Fibroblast of mammary gland (primary cell): ENCODE measurements around the gene RAC3.

Experiments used
- DNase-seq: peaks from one replicate; pipeline ENCODE4 v3.0.0-alpha.2; 2010; ENCODE audit warnings: low read depth
- H3K4me3 ChIP-seq: 2 replicates; pipeline ENCODE4 v1.5.1; 2011; ENCODE audit warnings: low read depth, mild to moderate bottlenecking, low read length, moderate library complexity; ENCODE audit not compliant: control insufficient read depth
- TF ChIP-seq, protein P1 (sequence below): conservative IDR thresholded peaks from 2 replicates; pipeline ENCODE4 v1.5.1; 2011; ENCODE audit warnings: low read depth, low read length, inconsistent platforms; ENCODE audit not compliant: control insufficient read depth, insufficient read depth

RAC3 gene

GRCh38 chr17:82077617-82078358 is 46.3 kb downstream of the RAC3 start:
- TF ChIP-seq, protein P1, sequence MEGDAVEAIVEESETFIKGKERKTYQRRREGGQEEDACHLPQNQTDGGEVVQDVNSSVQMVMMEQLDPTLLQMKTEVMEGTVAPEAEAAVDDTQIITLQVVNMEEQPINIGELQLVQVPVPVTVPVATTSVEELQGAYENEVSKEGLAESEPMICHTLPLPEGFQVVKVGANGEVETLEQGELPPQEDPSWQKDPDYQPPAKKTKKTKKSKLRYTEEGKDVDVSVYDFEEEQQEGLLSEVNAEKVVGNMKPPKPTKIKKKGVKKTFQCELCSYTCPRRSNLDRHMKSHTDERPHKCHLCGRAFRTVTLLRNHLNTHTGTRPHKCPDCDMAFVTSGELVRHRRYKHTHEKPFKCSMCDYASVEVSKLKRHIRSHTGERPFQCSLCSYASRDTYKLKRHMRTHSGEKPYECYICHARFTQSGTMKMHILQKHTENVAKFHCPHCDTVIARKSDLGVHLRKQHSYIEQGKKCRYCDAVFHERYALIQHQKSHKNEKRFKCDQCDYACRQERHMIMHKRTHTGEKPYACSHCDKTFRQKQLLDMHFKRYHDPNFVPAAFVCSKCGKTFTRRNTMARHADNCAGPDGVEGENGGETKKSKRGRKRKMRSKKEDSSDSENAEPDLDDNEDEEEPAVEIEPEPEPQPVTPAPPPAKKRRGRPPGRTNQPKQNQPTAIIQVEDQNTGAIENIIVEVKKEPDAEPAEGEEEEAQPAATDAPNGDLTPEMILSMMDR = no peak
- peak; percentile 40 for DNase-seq
- no peak overlapping the region for H3K4me3 ChIP-seq

- TF ChIP-seq, protein P1 = no peak
- no peak for DNase-seq
- no peak overlapping the region for H3K4me3 ChIP-seq
These were observed 47.0 kb downstream of the RAC3 start for GRCh38 chr17:82078433-82078832.

- no peak for DNase-seq
- TF ChIP-seq, protein P1 = no peak
- no peak overlapping the region for H3K4me3 ChIP-seq
These were observed 47.7 kb downstream of the RAC3 start for GRCh38 chr17:82079001-82079677.

- TF ChIP-seq, protein P1 = no peak
- no peak overlapping the region for H3K4me3 ChIP-seq
- no peak for DNase-seq
These were observed 48.7 kb downstream of the RAC3 start for GRCh38 chr17:82080048-82080788.

DNA sequence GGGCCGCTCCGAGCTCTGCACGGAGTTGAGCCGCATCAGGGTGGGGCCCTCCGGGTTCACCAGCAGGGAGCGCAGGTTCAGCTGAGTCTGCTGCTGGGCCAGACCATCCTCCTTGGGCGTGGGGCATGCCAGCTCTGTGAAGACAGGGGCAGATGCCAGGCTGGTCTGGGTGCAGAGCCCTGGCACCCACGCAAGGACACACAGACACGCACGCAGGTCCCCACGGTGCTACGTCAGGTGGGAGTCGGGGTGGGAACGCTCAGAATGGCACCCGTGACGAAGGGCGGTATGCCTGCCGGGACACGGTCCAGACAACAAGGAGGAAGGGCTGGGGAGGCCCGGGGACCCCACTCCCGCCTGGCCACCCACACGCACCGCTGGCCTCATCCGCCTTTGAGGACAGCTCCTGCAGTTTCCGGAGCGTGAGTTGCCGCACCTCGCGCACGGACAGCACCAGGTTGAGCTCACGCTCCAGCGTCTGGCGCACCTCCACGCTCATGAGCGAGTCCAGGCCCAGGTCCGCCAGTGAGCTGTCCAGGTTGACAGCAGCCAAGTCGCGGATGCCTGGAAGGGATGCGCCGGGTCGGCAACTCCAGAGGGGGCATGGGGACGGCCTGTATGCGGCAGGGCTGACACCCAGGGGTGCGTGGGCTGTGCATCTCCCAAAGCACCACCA is 49.4 kb downstream of the RAC3 start:
- DNase-seq = no peak
- TF ChIP-seq, protein P1 = no peak
- no peak overlapping the region for H3K4me3 ChIP-seq

GRCh38 chr17:82081546-82081945 is 50.1 kb downstream of the RAC3 start:
- no peak overlapping the region for H3K4me3 ChIP-seq
- TF ChIP-seq, protein P1 = no peak
- DNase-seq = no peak
